Measurements from ENCODE around the gene PTPN11. TPM values are rescaled to one million over a fixed set of nuclear protein-coding genes. Genes with fewer than 3 reads are reported as not detected.

The PTPN11 gene
- 103 and 144 TPM in 2 replicates for total RNA-seq

DNA sequence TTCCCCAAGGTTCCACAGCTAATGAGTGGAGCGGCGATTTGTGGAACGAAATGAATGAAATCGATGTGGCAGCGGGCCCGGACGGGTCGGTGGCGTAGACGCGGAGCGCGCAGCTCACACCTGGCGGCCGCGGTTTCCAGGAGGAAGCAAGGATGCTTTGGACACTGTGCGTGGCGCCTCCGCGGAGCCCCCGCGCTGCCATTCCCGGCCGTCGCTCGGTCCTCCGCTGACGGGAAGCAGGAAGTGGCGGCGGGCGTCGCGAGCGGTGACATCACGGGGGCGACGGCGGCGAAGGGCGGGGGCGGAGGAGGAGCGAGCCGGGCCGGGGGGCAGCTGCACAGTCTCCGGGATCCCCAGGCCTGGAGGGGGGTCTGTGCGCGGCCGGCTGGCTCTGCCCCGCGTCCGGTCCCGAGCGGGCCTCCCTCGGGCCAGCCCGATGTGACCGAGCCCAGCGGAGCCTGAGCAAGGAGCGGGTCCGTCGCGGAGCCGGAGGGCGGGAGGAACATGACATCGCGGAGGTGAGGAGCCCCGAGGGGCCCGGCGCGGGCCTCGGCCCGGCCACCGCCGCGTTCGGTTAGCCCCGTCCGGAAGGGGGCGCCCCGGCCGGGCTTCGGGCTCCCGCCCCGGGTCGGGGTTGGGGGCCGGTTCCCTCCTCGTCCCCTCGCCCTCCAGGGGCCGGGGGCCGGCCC lies at the start of gene PTPN11:
Gene PTPN11 (plus strand): TSS at position 340 of the 689 bp plus-strand sequence. CDS start 165 bp downstream, at position 505.

GRCh38 chr12:112381883-112382796 lies 36.6 kb upstream of the PTPN11 start, which contains the start of gene HECTD4:
Gene HECTD4 (minus strand): TSS chr12:112382431. CDS start chr12:112382128, 303 bp downstream.

GRCh38 chr12:112409064-112409905 lies 9.5 kb upstream of the PTPN11 start, which contains the start of gene RPL6:
Gene RPL6 (minus strand): TSS chr12:112409605. CDS start chr12:112408656, 949 bp downstream.

Other genes starting within 250 kb of the PTPN11 start
- 14.6 and 17.8 TPM in 2 replicates for gene HECTD4, start 36.5 kb upstream of the PTPN11 start, total RNA-seq
- 1,201 and 1,294 TPM in 2 replicates for gene RPL6, start 9.3 kb upstream of the PTPN11 start, total RNA-seq